ENCODE measurements around the gene MUSK. TPM values are rescaled to one million over a fixed set of nuclear protein-coding genes. Genes with fewer than 3 reads are reported as not detected.

The MUSK gene
- total RNA-seq, 1 donor from 2014 or later = not detected

- intact Hi-C loops (cut with micrococcal nuclease) = no loop called here
- no peak for ATAC-seq (ENCODE audit: low read depth)
- no peak overlapping the region for H3K4me3 Mint-ChIP-seq
- ChIA-PET POLR2A (no interaction called here), CTCF (no interaction called here)
- H3K9me3 Mint-ChIP-seq = no peaks in the 10 kb centered on the region
- no peaks in the 10 kb centered on the region for H3K27me3 Mint-ChIP-seq
- H3K4me1 Mint-ChIP-seq = no peaks in the 10 kb centered on the region
- H3K36me3 Mint-ChIP-seq (ENCODE audit: low read depth) = no peaks in the 10 kb centered on the region
- TF ChIP-seq CTCF (IDR thresholded peaks at IDR 0.05) = no peak
- no peak overlapping the region for H3K27ac Mint-ChIP-seq
- DNase-seq = no peak
Measured at GRCh38 chr9:110776221-110776620, 107.6 kb downstream of the MUSK start.

- no peak for TF ChIP-seq CTCF (IDR thresholded peaks at IDR 0.05)
- intact Hi-C loops (cut with micrococcal nuclease) = no loop called here
- Mint-ChIP-seq H3K36me3 (ENCODE audit: low read depth) (no peaks in the 10 kb centered on the region), H3K27me3 (no peaks in the 10 kb centered on the region), H3K27ac (no peak overlapping the region), H3K4me1 (no peaks in the 10 kb centered on the region), H3K9me3 (no peaks in the 10 kb centered on the region), H3K4me3 (no peak overlapping the region)
- ATAC-seq (ENCODE audit: low read depth) = no peak
- ChIA-PET CTCF (no interaction called here), POLR2A (no interaction called here)
- no peak for DNase-seq
Measured at GRCh38 chr9:110777196-110777875, 108.7 kb downstream of the MUSK start.

- CTCF ChIA-PET = no interaction called here
Measured at GRCh38 chr9:110777876-110778215, 109.3 kb downstream of the MUSK start.

GRCh38 chr9:110782701-110783100 lies 114.1 kb downstream of the MUSK start:
- no peak for TF ChIP-seq CTCF (IDR thresholded peaks at IDR 0.05)
- no peaks in the 10 kb centered on the region for H3K4me1 Mint-ChIP-seq
- no peak for ATAC-seq (ENCODE audit: low read depth)
- intact Hi-C loops (cut with micrococcal nuclease) = no loop called here
- no peak overlapping the region for H3K4me3 Mint-ChIP-seq
- H3K9me3 Mint-ChIP-seq = no peaks in the 10 kb centered on the region
- H3K36me3 Mint-ChIP-seq (ENCODE audit: low read depth) = no peaks in the 10 kb centered on the region
- CTCF ChIA-PET = no interaction called here
- DNase-seq = no peak
- no peak overlapping the region for H3K27ac Mint-ChIP-seq
- H3K27me3 Mint-ChIP-seq = no peaks in the 10 kb centered on the region
- POLR2A ChIA-PET = no interaction called here

More at GRCh38 chr9:110777876-110778215, 109.3 kb downstream of the MUSK start:
- intact Hi-C loops (cut with micrococcal nuclease) = no loop called here
- ATAC-seq (ENCODE audit: low read depth) (no peak), DNase-seq (no peak)
- no peak for TF ChIP-seq CTCF (IDR thresholded peaks at IDR 0.05)
- H3K4me1 Mint-ChIP-seq = no peaks in the 10 kb centered on the region
- no peaks in the 10 kb centered on the region for H3K9me3 Mint-ChIP-seq
- H3K4me3 Mint-ChIP-seq = no peak overlapping the region
- H3K27me3 Mint-ChIP-seq = no peaks in the 10 kb centered on the region
- no peaks in the 10 kb centered on the region for H3K36me3 Mint-ChIP-seq (ENCODE audit: low read depth)
- POLR2A ChIA-PET = no interaction called here
- H3K27ac Mint-ChIP-seq = no peak overlapping the region

GRCh38 chr9:110784309-110784708 lies 115.7 kb downstream of the MUSK start:
- Mint-ChIP-seq H3K36me3 (ENCODE audit: low read depth) (no peaks in the 10 kb centered on the region), H3K27me3 (no peaks in the 10 kb centered on the region), H3K4me3 (no peak overlapping the region), H3K9me3 (no peaks in the 10 kb centered on the region), H3K4me1 (no peaks in the 10 kb centered on the region), H3K27ac (no peak overlapping the region)
- intact Hi-C loops (cut with micrococcal nuclease) = no loop called here
- POLR2A ChIA-PET = no interaction called here
- DNase-seq (no peak), ATAC-seq (ENCODE audit: low read depth) (no peak)
- no peak for TF ChIP-seq CTCF (IDR thresholded peaks at IDR 0.05)
- CTCF ChIA-PET = no interaction called here

All from activated B cell treated with CpG ODN at 0.5 μM for 24 hours (primary cell).